GM21529 (cell line): ENCODE data around the gene SERPINE2.

Experiments used
- ATAC-seq: cut with Tn5 transposase; IDR thresholded peaks from one replicate; pipeline ENCODE4 v1.9.1; 2021; ENCODE audit not compliant: unreplicated experiment

Gene SERPINE2, protein sequence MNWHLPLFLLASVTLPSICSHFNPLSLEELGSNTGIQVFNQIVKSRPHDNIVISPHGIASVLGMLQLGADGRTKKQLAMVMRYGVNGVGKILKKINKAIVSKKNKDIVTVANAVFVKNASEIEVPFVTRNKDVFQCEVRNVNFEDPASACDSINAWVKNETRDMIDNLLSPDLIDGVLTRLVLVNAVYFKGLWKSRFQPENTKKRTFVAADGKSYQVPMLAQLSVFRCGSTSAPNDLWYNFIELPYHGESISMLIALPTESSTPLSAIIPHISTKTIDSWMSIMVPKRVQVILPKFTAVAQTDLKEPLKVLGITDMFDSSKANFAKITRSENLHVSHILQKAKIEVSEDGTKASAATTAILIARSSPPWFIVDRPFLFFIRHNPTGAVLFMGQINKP

GRCh38 chr2:224039080-224039769, at the start of gene SERPINE2:
Gene SERPINE2, minus strand, starts transcription at chr2:224039286. Its CDS starts 37,386 bp downstream, at chr2:224001900.
- peak; percentile 52 for ATAC-seq

DNA sequence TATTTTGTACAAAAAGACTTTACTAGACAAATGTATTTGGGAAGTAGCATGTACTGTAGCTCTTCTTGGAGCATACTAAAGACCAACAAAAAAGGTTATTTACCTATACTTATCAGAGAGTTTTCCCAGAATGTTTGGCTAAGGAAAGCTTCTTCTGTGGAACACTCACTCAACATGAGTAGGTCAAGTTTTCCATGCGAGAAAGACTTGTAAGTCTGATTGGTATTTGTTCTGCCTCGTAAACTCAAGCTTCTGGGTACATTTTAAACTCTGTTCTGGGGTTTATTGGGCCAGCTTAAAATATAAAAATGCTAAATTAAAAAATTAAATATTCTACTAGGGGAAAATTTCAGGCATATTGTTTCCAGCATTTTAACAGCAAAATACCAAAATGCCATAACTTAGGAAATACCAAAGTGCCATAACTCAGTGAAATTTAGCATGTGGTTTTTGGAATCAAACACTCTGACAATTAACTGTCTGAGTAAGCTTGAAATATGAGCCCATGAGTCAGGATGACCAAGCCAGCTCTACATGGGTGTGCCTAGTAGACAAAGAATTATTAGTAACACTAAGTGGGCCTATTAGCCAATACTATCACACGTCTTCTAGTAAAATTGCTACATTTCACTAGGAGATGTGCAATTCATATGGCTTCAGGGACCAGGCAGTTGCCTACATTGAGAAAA, 47.3 kb upstream of the SERPINE2 start:
- ATAC-seq, result no peak

DNA sequence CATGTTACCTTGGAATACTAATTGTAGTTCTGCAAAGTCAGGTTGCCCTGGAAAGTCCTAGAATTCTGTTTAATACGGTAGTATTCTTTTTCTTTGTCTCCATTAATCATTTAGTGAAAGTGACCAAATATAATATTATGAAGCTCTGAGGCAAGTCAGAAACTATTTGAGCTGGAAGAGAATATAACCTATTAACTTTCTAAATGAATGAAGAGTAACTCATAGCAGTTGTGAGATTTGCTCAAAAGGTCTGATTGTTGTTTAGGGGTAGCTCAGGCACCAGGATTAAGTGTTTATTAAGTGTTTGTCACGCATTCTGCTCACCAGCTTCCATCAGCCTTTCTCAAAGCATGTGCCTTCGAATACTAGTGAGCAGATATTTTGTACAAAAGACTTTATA, 46.7 kb upstream of the SERPINE2 start:
- ATAC-seq, result no peak

- ATAC-seq, result no peak
Observed at GRCh38 chr2:224085246-224085645, 46.2 kb upstream of the SERPINE2 start.

DNA sequence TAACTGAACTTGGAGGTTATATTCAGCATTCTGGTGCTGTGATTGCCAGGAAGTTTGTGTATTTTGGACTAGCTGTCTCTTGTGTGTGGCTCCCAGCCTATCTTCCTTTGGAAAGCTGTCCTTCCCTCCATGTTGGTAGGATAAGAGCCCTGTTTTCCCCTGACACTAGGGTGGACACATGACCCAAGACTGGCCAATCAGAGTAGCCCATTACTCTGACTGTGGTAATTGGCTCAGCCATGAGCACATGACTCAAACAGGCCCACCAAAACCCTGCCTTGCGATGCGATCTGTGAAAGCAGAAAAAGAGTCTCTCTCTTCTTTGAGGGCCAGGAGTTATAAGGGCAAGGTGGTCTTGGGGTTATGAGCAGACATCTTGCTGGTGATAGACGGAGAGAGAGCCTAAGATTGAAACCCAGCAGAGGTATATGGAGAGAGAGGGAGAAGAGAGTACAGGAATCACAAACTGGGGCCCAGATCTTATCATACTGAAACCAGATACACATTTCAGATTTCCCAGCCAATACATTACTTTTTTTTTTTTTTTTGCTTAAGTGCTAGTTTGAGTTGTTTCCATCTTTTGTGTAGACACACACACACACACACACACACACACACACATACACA, 45.3 kb upstream of the SERPINE2 start:
- ATAC-seq, result no peak

- ATAC-seq, result no peak
Observed at GRCh38 chr2:224083638-224084037, 44.6 kb upstream of the SERPINE2 start.

DNA sequence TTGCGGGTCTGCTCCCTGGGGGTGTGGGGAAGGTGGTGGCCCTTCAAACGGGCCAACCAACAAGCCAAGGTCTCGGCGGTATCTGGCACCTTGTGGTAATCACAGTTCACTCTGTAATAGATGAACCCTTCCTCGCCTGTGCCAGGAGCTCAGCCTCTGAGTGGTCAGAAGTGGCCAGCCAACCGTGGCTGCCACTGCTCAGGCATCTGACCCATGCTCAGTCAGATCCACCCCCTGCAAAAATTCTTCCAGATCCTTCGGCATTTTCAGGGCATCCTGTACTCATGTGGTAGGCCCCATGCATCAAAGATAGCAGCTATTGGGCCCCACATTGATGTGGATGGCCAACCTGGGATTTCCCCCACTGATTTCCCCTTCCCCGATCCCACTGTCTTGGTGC, 39.6 kb upstream of the SERPINE2 start:
- ATAC-seq, result no peak

DNA sequence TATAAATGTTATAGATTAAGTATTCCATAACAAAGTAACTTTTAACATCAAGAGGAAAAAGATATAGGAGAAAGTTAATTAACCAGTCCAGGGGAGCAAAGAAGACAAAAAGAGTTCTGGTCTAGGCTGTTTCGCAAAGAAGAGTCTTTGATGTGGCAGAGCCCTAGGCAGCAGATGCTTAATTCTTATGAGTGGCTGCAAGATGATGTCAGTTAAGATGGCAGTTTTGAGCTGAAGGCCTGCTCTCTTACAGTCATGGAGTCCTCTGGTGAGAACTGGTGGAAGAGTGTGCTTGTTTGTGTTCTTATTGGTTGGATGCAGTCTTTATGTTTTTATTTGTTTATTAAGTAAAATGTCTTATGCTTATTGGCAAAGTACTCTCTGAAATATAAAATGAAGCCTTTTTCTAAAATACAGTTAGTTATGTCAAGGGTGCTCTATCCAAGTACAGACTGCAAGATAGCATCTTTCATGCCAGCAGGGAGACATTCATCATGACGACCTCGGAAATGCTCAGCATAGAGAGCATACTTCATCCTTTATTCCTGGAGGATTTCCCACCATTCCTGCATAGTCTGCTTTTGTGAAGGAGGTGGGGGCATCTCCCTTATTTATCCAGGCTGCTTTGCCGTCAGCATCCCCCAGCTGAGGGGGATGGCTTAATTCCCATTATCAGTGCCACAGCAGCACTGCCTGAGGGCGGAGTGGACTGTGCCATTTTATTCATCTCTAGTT, 38.9 kb upstream of the SERPINE2 start:
- ATAC-seq, result no peak

DNA sequence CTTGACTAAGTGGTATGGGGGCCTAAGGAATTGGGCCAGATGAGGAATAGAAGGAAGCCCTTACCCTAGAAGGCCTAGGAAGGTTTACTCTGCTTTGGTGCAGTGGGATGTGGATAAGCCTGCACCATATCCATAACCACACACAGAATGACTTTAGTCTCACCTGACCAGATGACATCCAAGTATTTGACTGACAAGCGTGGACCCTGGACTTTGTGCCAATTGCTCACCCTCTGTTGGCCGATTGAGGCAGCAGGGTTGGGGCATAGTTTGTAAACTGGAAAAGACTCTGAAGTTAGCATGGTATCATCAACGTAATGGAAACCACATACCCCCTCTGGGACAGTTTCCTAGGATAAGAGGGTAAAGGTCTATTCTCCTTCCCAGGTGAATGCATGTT, 36.5 kb upstream of the SERPINE2 start:
- ATAC-seq, result no peak

DNA sequence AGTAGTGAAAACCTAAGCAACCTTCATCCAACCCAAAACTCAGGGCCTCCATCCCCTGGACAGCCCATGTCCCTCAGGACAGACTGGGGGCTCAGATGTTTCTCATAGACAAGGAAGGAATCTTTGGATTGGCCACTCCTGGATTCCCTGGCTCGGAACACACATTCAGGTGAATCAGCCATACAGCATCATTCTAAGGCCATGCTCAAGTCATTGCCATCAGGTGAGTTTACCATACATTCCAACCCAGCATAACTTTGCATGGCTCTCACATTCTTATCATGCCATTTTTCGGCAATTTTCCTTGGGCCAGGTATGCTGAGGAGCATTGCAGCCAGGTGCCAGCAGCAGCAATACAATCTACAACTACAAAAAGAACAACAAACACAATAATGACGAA, 34.6 kb upstream of the SERPINE2 start:
- ATAC-seq, result no peak

- ATAC-seq, result no peak
Observed at GRCh38 chr2:224072541-224073188, 33.6 kb upstream of the SERPINE2 start.

DNA sequence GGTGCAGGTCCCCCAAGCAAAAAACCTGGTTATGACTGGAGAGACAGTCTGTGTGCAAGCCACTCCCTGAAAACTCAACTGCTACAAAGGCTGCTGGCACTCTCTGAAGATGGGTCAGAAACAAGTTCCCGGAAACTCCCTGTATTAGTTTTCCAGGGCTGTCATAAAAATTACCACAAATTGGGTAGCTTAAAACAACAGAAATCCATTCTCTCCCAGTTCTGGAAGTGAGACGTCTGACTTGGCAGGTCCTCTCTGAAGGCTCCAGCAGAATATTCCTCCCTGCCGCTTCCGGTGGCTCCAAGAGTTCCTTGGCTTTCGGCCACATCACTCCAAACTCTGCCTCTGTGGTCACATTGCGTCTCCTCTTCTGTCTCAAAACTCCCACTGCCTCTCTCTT, 30.1 kb upstream of the SERPINE2 start:
- ATAC-seq, result no peak

GRCh38 chr2:224063298-224063648, 24.2 kb upstream of the SERPINE2 start:
- no peak for ATAC-seq

- ATAC-seq, result no peak
Observed at GRCh38 chr2:224062481-224063297, 23.6 kb upstream of the SERPINE2 start.

DNA sequence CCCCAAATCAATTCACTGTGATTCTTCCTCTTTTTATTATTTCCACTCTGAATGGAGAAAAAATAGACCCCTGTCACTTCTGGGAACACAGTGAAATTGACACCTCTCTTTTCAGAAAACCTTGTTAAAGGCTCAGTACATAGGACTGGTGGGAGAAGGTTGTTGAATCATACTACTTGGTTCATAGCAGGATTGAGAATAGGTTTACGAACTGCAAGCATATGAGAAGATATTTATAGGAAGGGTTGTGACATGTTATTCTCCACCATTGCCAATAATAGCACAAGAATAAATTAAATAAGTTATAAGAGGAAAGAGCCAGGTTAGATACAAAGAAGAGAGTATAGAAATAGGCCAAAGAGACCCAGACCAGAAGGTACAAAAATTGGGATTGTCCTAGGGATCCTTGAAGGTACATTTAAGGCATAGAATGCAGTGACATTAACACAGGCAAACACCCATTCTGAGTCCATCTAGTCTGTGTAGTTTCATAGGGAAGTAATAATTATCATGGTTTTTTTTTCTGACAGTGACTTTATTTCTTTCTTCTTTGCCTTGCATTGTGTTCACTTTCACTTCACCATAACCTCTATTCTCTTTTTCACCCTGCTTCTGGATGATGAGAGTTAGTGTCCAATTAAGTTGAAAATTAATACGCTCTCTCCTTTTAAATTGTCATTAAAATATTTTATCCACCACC, 21.8 kb upstream of the SERPINE2 start:
- no peak for ATAC-seq

DNA sequence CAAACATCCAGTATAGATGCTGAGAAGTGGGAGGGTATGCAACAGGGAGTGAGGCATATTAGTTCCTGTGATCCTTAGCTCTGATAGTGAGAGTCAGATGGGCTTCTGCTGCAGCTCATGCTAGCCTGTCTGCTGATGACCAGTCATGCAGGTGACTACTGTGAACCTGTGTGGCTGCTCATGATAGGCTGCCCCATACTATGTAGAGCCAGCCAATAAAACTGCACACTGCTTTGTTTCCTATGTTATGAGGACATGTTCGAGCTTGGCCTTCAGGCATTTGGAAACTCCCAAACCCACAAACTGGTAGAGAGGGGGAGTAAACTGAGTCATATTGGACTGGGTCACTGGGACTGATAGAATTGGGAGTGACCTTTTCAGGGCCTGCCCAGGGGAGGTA, 20.1 kb upstream of the SERPINE2 start:
- no peak for ATAC-seq

DNA sequence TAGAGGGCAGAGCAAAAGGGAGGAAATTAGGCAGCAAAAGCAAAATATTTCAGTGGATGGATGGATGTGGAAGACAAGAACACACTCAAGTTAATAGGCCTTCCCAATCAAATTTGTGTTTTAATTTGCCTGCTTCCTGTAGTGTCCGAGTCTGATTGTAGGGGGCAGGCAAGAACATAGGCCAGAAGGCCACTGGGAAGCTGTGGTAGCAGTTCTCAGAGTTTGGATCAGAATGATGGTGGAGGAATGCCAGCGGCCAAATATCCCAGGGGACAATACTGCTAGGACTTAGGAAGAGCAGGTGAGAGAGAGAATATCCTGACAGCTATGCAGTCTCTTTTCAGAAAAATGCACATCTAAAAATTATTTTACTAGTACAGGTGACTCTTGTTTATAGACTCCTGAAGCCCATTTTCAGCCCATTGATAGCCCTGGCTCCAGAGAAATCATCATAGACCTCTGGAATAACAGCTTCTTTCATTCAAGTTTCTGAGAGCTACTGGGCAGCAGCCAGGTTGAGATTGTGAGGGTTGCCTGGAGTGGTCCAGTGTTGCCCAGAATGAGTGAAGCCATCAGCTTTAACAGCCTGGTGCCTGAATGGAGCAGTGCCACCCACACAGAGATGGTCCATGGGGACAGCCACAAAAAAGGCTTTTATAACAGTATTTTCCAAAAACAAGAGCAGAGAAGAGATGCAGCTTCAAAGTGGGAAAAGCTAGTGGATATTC, 19.1 kb upstream of the SERPINE2 start:
- no peak for ATAC-seq

GRCh38 chr2:224056889-224057288, 17.8 kb upstream of the SERPINE2 start:
- ATAC-seq, result no peak
